Measurements from ENCODE around the gene HNRNPC.
"Not testable (repeated sequence)": the region's sequence is repeated elsewhere in the genome, so short reads cannot be mapped to it uniquely, and the experiment has no call there.

HNRNPC gene

GRCh38 chr14:21191261-21191808, 77.9 kb downstream of the HNRNPC start:
- DNase-seq, result no peak

- no peak for DNase-seq
These were observed 83.8 kb downstream of the HNRNPC start for GRCh38 chr14:21185491-21185890.

GRCh38 chr14:21184254-21184653, 85.0 kb downstream of the HNRNPC start:
- no peak for DNase-seq

- no peak for DNase-seq
These were observed 87.1 kb downstream of the HNRNPC start for GRCh38 chr14:21182166-21182565.

- no peak for DNase-seq
These were observed 98.1 kb downstream of the HNRNPC start for GRCh38 chr14:21171128-21171527.

- DNase-seq, result no peak
These were observed 99.7 kb downstream of the HNRNPC start for GRCh38 chr14:21169573-21169972.

- no peak for DNase-seq
These were observed 101.2 kb downstream of the HNRNPC start for GRCh38 chr14:21168055-21168454.

GRCh38 chr14:21165670-21166069, 103.6 kb downstream of the HNRNPC start:
- not testable (repeated sequence) for DNase-seq

- DNase-seq, result not testable (repeated sequence)
These were observed 104.1 kb downstream of the HNRNPC start for GRCh38 chr14:21165002-21165605.

GRCh38 chr14:21163871-21164291, 105.4 kb downstream of the HNRNPC start:
- no peak for DNase-seq

- no peak for DNase-seq
These were observed 107.2 kb downstream of the HNRNPC start for GRCh38 chr14:21162081-21162480.

- no peak for DNase-seq
These were observed 109.1 kb downstream of the HNRNPC start for GRCh38 chr14:21160061-21160610.
